Naive thymus-derived CD4-positive, alpha-beta T cell (primary cell): ENCODE measurements around the gene GPC6. TPM values are rescaled to one million over a fixed set of nuclear protein-coding genes. Genes with fewer than 3 reads are reported as not detected.

ENCODE experiments used
- ATAC-seq: fragments of 150-1000 bp; cut with Tn5 transposase; 2 replicates; pipeline ENCODE4 v1.10.0; 2021; ENCODE audit warnings: mild to moderate bottlenecking, moderate library complexity
- CTCF ChIA-PET: fragments of 350-600 bp; sonication (Branson Sonifier 250); formaldehyde crosslinking; loops from one replicate; lab custom pipeline; 2021; ENCODE audit warnings: antibody characterized with exemption; lab: Charles Lee
- POLR2A ChIA-PET: fragments of 350-600 bp; sonication (Branson Sonifier 250); formaldehyde crosslinking; loops from one replicate; lab custom pipeline; 2021; ENCODE audit warnings: antibody characterized with exemption, inconsistent platforms; lab: Charles Lee
- DNase-seq, 9 donors: peaks; one replicate each; pipeline versions ENCODE4 v3.0.0 to v3.0.0-alpha.2; 2020 to 2022; ENCODE audit warnings: mixed read lengths in 1 of 9
- H3K27ac ChIP-seq: one replicate; pipeline ENCODE4 v1.7.0; 2013; ENCODE audit warnings: mild to moderate bottlenecking, low read depth, low read length, moderate library complexity
- H3K27me3 ChIP-seq, 2 donors: one replicate each; pipeline ENCODE4 v1.7.0; 2013; ENCODE audit warnings: low read length in 2 of 2, mild to moderate bottlenecking in 2 of 2, moderate library complexity in 2 of 2; ENCODE audit not compliant: control insufficient read depth in 2 of 2, insufficient read depth in 2 of 2
- H3K36me3 ChIP-seq, 3 experiments: 1 replicate in 2 of 3; 2 replicates in 1 of 3; pipeline ENCODE4 v1.7.0; 2013; ENCODE audit warnings: low read length in 3 of 3, mild to moderate bottlenecking in 3 of 3, moderate library complexity in 1 of 3; ENCODE audit not compliant: insufficient read depth in 3 of 3, control insufficient read depth in 2 of 3
- H3K4me1 ChIP-seq, 2 donors: one replicate each; pipeline ENCODE4 v1.7.0; 2013; ENCODE audit warnings: low read length in 2 of 2, mild to moderate bottlenecking in 2 of 2, moderate library complexity in 1 of 2; ENCODE audit not compliant: control insufficient read depth in 2 of 2, insufficient read depth in 2 of 2
- H3K4me3 ChIP-seq: 2 replicates; pipeline ENCODE4 v1.7.0; 2013; ENCODE audit warnings: mild to moderate bottlenecking, low read length
- H3K9me3 ChIP-seq, 3 experiments: 1 replicate in 2 of 3; 2 replicates in 1 of 3; pipeline ENCODE4 v1.7.0; 2013; ENCODE audit warnings: low read length in 3 of 3; ENCODE audit not compliant: control insufficient read depth in 2 of 3
- H3K27ac Mint-ChIP-seq, 9 donors: one replicate each; pipeline ENCODE4 v1.8.0; 2020 to 2022; ENCODE audit warnings: mixed read lengths in 9 of 9, mild to moderate bottlenecking in 8 of 9, moderate library complexity in 5 of 9, inconsistent platforms in 2 of 9
- H3K27me3 Mint-ChIP-seq, 5 donors: one replicate each; pipeline ENCODE4 v1.8.0; 2021 to 2022; ENCODE audit warnings: mixed read lengths in 5 of 5, mild to moderate bottlenecking in 1 of 5
- H3K36me3 Mint-ChIP-seq, 5 donors: one replicate each; pipeline ENCODE4 v1.8.0; 2020 to 2022; ENCODE audit warnings: mixed read lengths in 5 of 5, mild to moderate bottlenecking in 3 of 5, inconsistent platforms in 1 of 5
- H3K4me1 Mint-ChIP-seq, 7 donors: one replicate each; pipeline ENCODE4 v1.8.0; 2020 to 2022; ENCODE audit warnings: mixed read lengths in 7 of 7, mild to moderate bottlenecking in 3 of 7, inconsistent platforms in 1 of 7
- H3K4me3 Mint-ChIP-seq, 10 donors: one replicate each; pipeline ENCODE4 v1.8.0; 2020 to 2022; ENCODE audit warnings: mild to moderate bottlenecking in 10 of 10, mixed read lengths in 10 of 10, moderate library complexity in 6 of 10, inconsistent platforms in 2 of 10
- H3K9me3 Mint-ChIP-seq, 11 donors: one replicate each; pipeline ENCODE4 v1.8.0; 2020 to 2022; ENCODE audit warnings: mixed read lengths in 11 of 11, mild to moderate bottlenecking in 4 of 11, inconsistent platforms in 1 of 11, moderate library complexity in 1 of 11
- intact Hi-C, 2 donors: fragments of 100-400 bp; cut with micrococcal nuclease; formaldehyde crosslinking; loops; one replicate each; pipeline ENCODE4 v1.15.1; 2023
- polyA plus RNA-seq, 2 donors: library from polyadenylated mRNA; unstranded; fragments of 300-500 nt; fragmentation: Illumina TruSeq; gene quantifications; one replicate each; pipeline ENCODE4 v1.2.3, GENCODE V29; 2021
- total RNA-seq, 6 experiments: library from RNA in 5 of 6; stranded (reverse) in 5 of 6; gene quantifications; 1 replicate in 5 of 6; 2 replicates in 1 of 6; pipeline ENCODE4 v1.2.3 and lab custom pipeline; 2021 to 2026

GPC6 gene
- total and polyA plus RNA-seq, 7 experiments from 2014 or later = not detected

- H3K27ac Mint-ChIP-seq = no peak overlapping the region
- no peaks in the 10 kb centered on the region for H3K9me3 ChIP-seq
- intact Hi-C loops = no loop called here
- DNase-seq (no peak), ATAC-seq (no peak)
- no peaks in the 10 kb centered on the region for H3K27me3 ChIP-seq
- H3K4me1 ChIP-seq = no peaks in the 10 kb centered on the region
- no peak overlapping the region for H3K27ac ChIP-seq
- CTCF ChIA-PET = no interaction called here
- no peak overlapping the region for H3K4me3 ChIP-seq
- H3K4me1 Mint-ChIP-seq = no peaks in the 10 kb centered on the region
- H3K36me3 ChIP-seq = no peaks in the 10 kb centered on the region
- POLR2A ChIA-PET = no interaction called here
- H3K9me3 Mint-ChIP-seq = peaks cover 0 to 2% (median 0%) of the 10 kb centered on the region in 11 donors
- H3K27me3 Mint-ChIP-seq = peaks cover 0 to 6% (median 0%) of the 10 kb centered on the region in 5 donors
- H3K4me3 Mint-ChIP-seq = no peak overlapping the region
- no peaks in the 10 kb centered on the region for H3K36me3 Mint-ChIP-seq
Observed at GRCh38 chr13:93577105-93577504, 350.5 kb downstream of the GPC6 start.

GRCh38 chr13:93589788-93590187 is 363.2 kb downstream of the GPC6 start:
- Mint-ChIP-seq H3K9me3 (no peaks in the 10 kb centered on the region), H3K27me3 (no peaks in the 10 kb centered on the region), H3K4me3 (no peak overlapping the region), H3K36me3 (no peaks in the 10 kb centered on the region), H3K4me1 (no peaks in the 10 kb centered on the region), H3K27ac (no peak overlapping the region)
- CTCF ChIA-PET = no interaction called here
- POLR2A ChIA-PET = no interaction called here
- no peaks in the 10 kb centered on the region for H3K27me3 ChIP-seq
- no peak for DNase-seq
- H3K4me1 ChIP-seq = no peaks in the 10 kb centered on the region
- no peak for ATAC-seq
- H3K4me3 ChIP-seq = no peak overlapping the region
- no peaks in the 10 kb centered on the region for H3K36me3 ChIP-seq
- H3K27ac ChIP-seq = no peak overlapping the region
- H3K9me3 ChIP-seq = no peaks in the 10 kb centered on the region
- intact Hi-C loops = no loop called here

GRCh38 chr13:93603043-93603442 is 376.4 kb downstream of the GPC6 start:
- Mint-ChIP-seq H3K36me3 (no peaks in the 10 kb centered on the region), H3K9me3 (no peaks in the 10 kb centered on the region), H3K27ac (no peak overlapping the region), H3K4me1 (no peaks in the 10 kb centered on the region), H3K27me3 (no peaks in the 10 kb centered on the region), H3K4me3 (no peak overlapping the region)
- H3K27me3 ChIP-seq = no peaks in the 10 kb centered on the region
- CTCF ChIA-PET = no interaction called here
- H3K4me3 ChIP-seq = no peak overlapping the region
- H3K27ac ChIP-seq = no peak overlapping the region
- intact Hi-C loops = no loop called here
- H3K36me3 ChIP-seq = no peaks in the 10 kb centered on the region
- no peak for ATAC-seq
- DNase-seq = no peak
- H3K4me1 ChIP-seq = no peaks in the 10 kb centered on the region
- POLR2A ChIA-PET = no interaction called here
- H3K9me3 ChIP-seq = no peaks in the 10 kb centered on the region

GRCh38 chr13:93614776-93615175 is 388.2 kb downstream of the GPC6 start:
- ChIA-PET POLR2A (no interaction called here), CTCF (no interaction called here)
- H3K36me3 ChIP-seq = no peaks in the 10 kb centered on the region
- no peak overlapping the region for H3K4me3 ChIP-seq
- H3K27me3 ChIP-seq = no peaks in the 10 kb centered on the region
- H3K4me1 Mint-ChIP-seq = no peaks in the 10 kb centered on the region
- ATAC-seq = no peak
- intact Hi-C loops = no loop called here
- peaks cover 0 to 1% (median 0%) of the 10 kb centered on the region in 11 donors for H3K9me3 Mint-ChIP-seq
- no peak for DNase-seq
- H3K4me3 Mint-ChIP-seq = no peak overlapping the region
- no peak overlapping the region for H3K27ac Mint-ChIP-seq
- H3K27ac ChIP-seq = no peak overlapping the region
- H3K36me3 Mint-ChIP-seq = no peaks in the 10 kb centered on the region
- no peaks in the 10 kb centered on the region for H3K4me1 ChIP-seq
- H3K27me3 Mint-ChIP-seq = no peaks in the 10 kb centered on the region
- no peaks in the 10 kb centered on the region for H3K9me3 ChIP-seq

- no peaks in the 10 kb centered on the region for H3K36me3 Mint-ChIP-seq
Observed at GRCh38 chr13:93620181-93620765, 393.7 kb downstream of the GPC6 start.

GRCh38 chr13:93621051-93621450 is 394.4 kb downstream of the GPC6 start:
- H3K27me3 ChIP-seq = no peaks in the 10 kb centered on the region
- no peak overlapping the region for H3K27ac ChIP-seq
- ATAC-seq (no peak), DNase-seq (no peak)
- intact Hi-C loops = no loop called here
- no peaks in the 10 kb centered on the region for H3K36me3 ChIP-seq
- Mint-ChIP-seq H3K4me1 (no peaks in the 10 kb centered on the region), H3K36me3 (no peaks in the 10 kb centered on the region), H3K27ac (no peak overlapping the region), H3K27me3 (peaks cover 0 to 7% (median 3%) of the 10 kb centered on the region in 5 donors), H3K9me3 (peaks cover 0 to 3% (median 0%) of the 10 kb centered on the region in 11 donors), H3K4me3 (no peak overlapping the region)
- ChIA-PET POLR2A (no interaction called here), CTCF (no interaction called here)
- no peak overlapping the region for H3K4me3 ChIP-seq
- no peaks in the 10 kb centered on the region for H3K9me3 ChIP-seq
- H3K4me1 ChIP-seq = no peaks in the 10 kb centered on the region

More at GRCh38 chr13:93620181-93620765, 393.7 kb downstream of the GPC6 start:
- CTCF ChIA-PET = no interaction called here
- no peak overlapping the region for H3K4me3 ChIP-seq
- no peak for DNase-seq
- POLR2A ChIA-PET = no interaction called here
- intact Hi-C loops = no loop called here
- no peaks in the 10 kb centered on the region for H3K9me3 ChIP-seq
- Mint-ChIP-seq H3K4me3 (no peak overlapping the region), H3K9me3 (peaks cover 0 to 3% (median 0%) of the 10 kb centered on the region in 11 donors), H3K27me3 (peaks cover 0 to 7% (median 0%) of the 10 kb centered on the region in 5 donors), H3K27ac (no peak overlapping the region), H3K4me1 (no peaks in the 10 kb centered on the region)
- no peaks in the 10 kb centered on the region for H3K27me3 ChIP-seq
- H3K27ac ChIP-seq = no peak overlapping the region
- no peak for ATAC-seq
- no peaks in the 10 kb centered on the region for H3K36me3 ChIP-seq
- no peaks in the 10 kb centered on the region for H3K4me1 ChIP-seq

GRCh38 chr13:93621966-93622365 is 395.4 kb downstream of the GPC6 start:
- no peak for ATAC-seq
- CTCF ChIA-PET = no interaction called here
- Histone ChIP-seq H3K4me3 (no peak overlapping the region), H3K27me3 (no peaks in the 10 kb centered on the region), H3K4me1 (no peaks in the 10 kb centered on the region), H3K27ac (no peak overlapping the region), H3K9me3 (no peaks in the 10 kb centered on the region), H3K36me3 (no peaks in the 10 kb centered on the region)
- POLR2A ChIA-PET = no interaction called here
- no peak for DNase-seq
- Mint-ChIP-seq H3K27me3 (peaks cover 0 to 7% (median 6%) of the 10 kb centered on the region in 5 donors), H3K27ac (no peak overlapping the region), H3K4me1 (no peaks in the 10 kb centered on the region), H3K36me3 (no peaks in the 10 kb centered on the region), H3K4me3 (no peak overlapping the region), H3K9me3 (peaks cover 0 to 3% (median 0%) of the 10 kb centered on the region in 11 donors)
- intact Hi-C loops = no loop called here
